H1 (cell line): ENCODE measurements around the gene KCNH1. TPM values are rescaled to one million over a fixed set of nuclear protein-coding genes. Genes with fewer than 3 reads are reported as not detected.

Experiments used
- CTCF ChIA-PET: fragments of 300-600 bp; sonication (Branson Sonifier 250); formaldehyde crosslinking; loops from one replicate; lab custom pipeline; 2021; ENCODE audit not compliant: partially characterized antibody; lab: Charles Lee
- POLR2A ChIA-PET: fragments of 300-600 bp; sonication (Branson Sonifier 250); formaldehyde crosslinking; loops from one replicate; lab custom pipeline; 2021; ENCODE audit warnings: inconsistent platforms; ENCODE audit not compliant: partially characterized antibody; lab: Charles Lee
- DNase-seq, 2 experiments: peaks; one replicate each; pipeline versions ENCODE4 v3.0.0 to v3.0.0-alpha.2; 2010 to 2022; ENCODE audit warnings: low spot score in 2 of 2, low read depth in 1 of 2, mixed read lengths in 1 of 2
- FAIRE-seq: peaks from 2 replicates; lab custom pipeline; 2011; peaks lifted over from hg19 to GRCh38; lab: Jason Lieb, UNC
- H2AFZ ChIP-seq: 2 replicates; pipeline ENCODE4 v1.8.1; 2012; ENCODE audit warnings: low read length, inconsistent platforms
- H2AK5ac ChIP-seq: 2 replicates; pipeline ENCODE4 v1.6.1; 2013; ENCODE audit warnings: low read depth, low read length
- H2BK120ac ChIP-seq: replicated peaks from 2 replicates; pipeline ENCODE3; 2013; ENCODE audit warnings: low read depth, low read length, inconsistent platforms
- H2BK12ac ChIP-seq: 2 replicates; pipeline ENCODE4 v1.6.1; 2013; ENCODE audit warnings: low read depth, low read length
- H2BK15ac ChIP-seq: 2 replicates; pipeline ENCODE4 v1.6.1; 2013; ENCODE audit warnings: low read length
- H2BK20ac ChIP-seq: 2 replicates; pipeline ENCODE4 v1.6.1; 2013; ENCODE audit warnings: low read length
- H2BK5ac ChIP-seq: 2 replicates; pipeline ENCODE4 v1.6.1; 2013; ENCODE audit warnings: low read depth, low read length
- H3K14ac ChIP-seq: 2 replicates; pipeline ENCODE4 v1.6.1; 2013; ENCODE audit warnings: inconsistent platforms; ENCODE audit not compliant: insufficient read length
- H3K18ac ChIP-seq: 2 replicates; pipeline ENCODE4 v1.6.1; 2013; ENCODE audit warnings: low read length; ENCODE audit errors: extremely low read depth
- H3K23ac ChIP-seq: 2 replicates; pipeline ENCODE4 v1.6.1; 2013; ENCODE audit warnings: inconsistent platforms; ENCODE audit not compliant: insufficient read length
- H3K23me2 ChIP-seq: 2 replicates; pipeline ENCODE4 v1.6.1; 2013; ENCODE audit warnings: low read depth, low read length
- H3K27ac ChIP-seq: 2 replicates; pipeline ENCODE4 v1.6.1; 2011; ENCODE audit warnings: low read depth, low read length, inconsistent platforms
- H3K27me3 ChIP-seq, 4 experiments: replicated peaks in 1 of 4; 1 replicate in 1 of 4; 2 replicates in 3 of 4; pipeline versions ENCODE4 v1.6.1 to v1.8.1; 2011 to 2013; ENCODE audit warnings: low read length in 3 of 4, mild to moderate bottlenecking in 3 of 4, inconsistent platforms in 2 of 4, mixed read lengths in 2 of 4, moderate library complexity in 1 of 4; ENCODE audit not compliant: control insufficient read depth in 3 of 4, insufficient read depth in 3 of 4; ENCODE audit errors: extremely low read depth in 1 of 4
- H3K36me3 ChIP-seq, 4 experiments: 2 replicates each; pipeline versions ENCODE4 v1.6.1 to v1.8.1; 2011 to 2013; ENCODE audit warnings: mild to moderate bottlenecking in 4 of 4, low read length in 3 of 4, moderate library complexity in 2 of 4, control low read depth in 1 of 4, inconsistent platforms in 1 of 4; ENCODE audit not compliant: insufficient read depth in 4 of 4, control insufficient read depth in 2 of 4
- H3K4ac ChIP-seq: replicated peaks from 2 replicates; pipeline ENCODE3; 2013; ENCODE audit warnings: low read length, low read depth, mixed read lengths, inconsistent platforms; ENCODE audit not compliant: insufficient read length
- H3K4me1 ChIP-seq, 4 experiments: replicated peaks in 1 of 4; 1 replicate in 1 of 4; 2 replicates in 3 of 4; pipeline versions ENCODE4 v1.6.1 to v1.8.1; 2011 to 2013; ENCODE audit warnings: low read length in 3 of 4, inconsistent platforms in 2 of 4, mixed read lengths in 1 of 4; ENCODE audit not compliant: insufficient read depth in 4 of 4, control insufficient read depth in 3 of 4
- H3K4me2 ChIP-seq, 2 experiments: 2 replicates each; pipeline versions ENCODE4 v1.6.1 to v1.8.1; 2011 to 2013; ENCODE audit warnings: low read depth in 2 of 2, low read length in 2 of 2, control low read depth in 1 of 2, inconsistent platforms in 1 of 2, mild to moderate bottlenecking in 1 of 2; ENCODE audit not compliant: insufficient read depth in 1 of 2
- H3K4me3 ChIP-seq, 4 experiments: fragments of 200-600, 300-600 bp in 1 of 4; sonication (generic), shearing (Covaris generic), sonication (Bioruptor Twin) in 1 of 4; 2 replicates each; pipeline versions ENCODE4 v1.5.1 to v1.8.1; 2011 to 2016; ENCODE audit warnings: low read length in 4 of 4, low read depth in 3 of 4, control low read depth in 2 of 4, inconsistent platforms in 2 of 4, mild to moderate bottlenecking in 2 of 4, mixed read lengths in 1 of 4, moderate library complexity in 1 of 4; ENCODE audit not compliant: insufficient read depth in 2 of 4; ENCODE audit errors: extremely low read depth in 1 of 4
- H3K56ac ChIP-seq: replicated peaks from 2 replicates; pipeline ENCODE3; 2013; ENCODE audit warnings: low read depth, mild to moderate bottlenecking, mixed read lengths, low read length, inconsistent platforms; ENCODE audit not compliant: insufficient read length
- H3K79me1 ChIP-seq: 2 replicates; pipeline ENCODE4 v1.6.1; 2013; ENCODE audit warnings: low read depth, low read length, control low read depth
- H3K79me2 ChIP-seq, 2 experiments: 2 replicates each; pipeline versions ENCODE4 v1.6.1 to v1.8.1; 2012 to 2013; ENCODE audit warnings: low read length in 2 of 2, mild to moderate bottlenecking in 2 of 2, inconsistent platforms in 1 of 2; ENCODE audit not compliant: insufficient read depth in 2 of 2, control insufficient read depth in 1 of 2
- H3K9ac ChIP-seq, 4 experiments: replicated peaks in 1 of 4; 1 replicate in 1 of 4; 2 replicates in 3 of 4; pipeline versions ENCODE4 v1.6.1 to v1.8.1; 2011 to 2013; ENCODE audit warnings: low read depth in 3 of 4, low read length in 3 of 4, control low read depth in 2 of 4, mild to moderate bottlenecking in 2 of 4, moderate library complexity in 2 of 4, inconsistent platforms in 1 of 4; ENCODE audit errors: extremely low read depth in 1 of 4
- H3K9me3 ChIP-seq, 2 experiments: 2 replicates each; pipeline versions ENCODE4 v1.6.1 to v1.8.1; 2012 to 2013; ENCODE audit warnings: mild to moderate bottlenecking in 2 of 2, moderate library complexity in 2 of 2, control low read depth in 1 of 2, inconsistent platforms in 1 of 2, low read depth in 1 of 2, low read length in 1 of 2, mixed read lengths in 1 of 2; ENCODE audit not compliant: insufficient read depth in 2 of 2
- H4K20me1 ChIP-seq, 2 experiments: replicated peaks in 1 of 2; 2 replicates each; pipeline versions ENCODE3 to v1.8.1; 2011 to 2013; ENCODE audit warnings: inconsistent platforms in 2 of 2, low read length in 2 of 2, mild to moderate bottlenecking in 1 of 2; ENCODE audit not compliant: insufficient read depth in 2 of 2, control insufficient read depth in 1 of 2
- H4K5ac ChIP-seq: 2 replicates; pipeline ENCODE4 v1.6.1; 2013; ENCODE audit warnings: low read length, low read depth, mixed read lengths, inconsistent platforms; ENCODE audit not compliant: insufficient read length
- H4K8ac ChIP-seq: 2 replicates; pipeline ENCODE4 v1.8.0; 2013; ENCODE audit warnings: mild to moderate bottlenecking, moderate library complexity, low read length, inconsistent platforms; ENCODE audit not compliant: insufficient read depth; ENCODE audit errors: extremely low read depth
- H4K91ac ChIP-seq: replicated peaks from 2 replicates; pipeline ENCODE3; 2013; ENCODE audit warnings: low read length, mixed read lengths, inconsistent platforms; ENCODE audit not compliant: insufficient read length
- BRCA1 ChIP-seq: IDR thresholded peaks from 2 replicates; pipeline ENCODE4 v1.6.1; 2012; ENCODE audit warnings: low read depth, low read length, improper control_type of control experiment
- EP300 ChIP-seq, 2 experiments: IDR thresholded peaks; 1 replicate in 1 of 2; 2 replicates in 1 of 2; pipeline ENCODE4 v1.6.1; 2011 to 2012; ENCODE audit warnings: low read depth in 2 of 2, low read length in 2 of 2, mild to moderate bottlenecking in 2 of 2, borderline replicate concordance in 1 of 2, inconsistent platforms in 1 of 2, moderate library complexity in 1 of 2
- HDAC2 ChIP-seq, 2 experiments: fragments of 300-600 bp in 1 of 2; sonication (generic) in 1 of 2; IDR thresholded peaks; 2 replicates each; pipeline ENCODE4 v1.6.1; 2011 to 2012; ENCODE audit warnings: low read depth in 2 of 2, low read length in 2 of 2, mild to moderate bottlenecking in 2 of 2, moderate library complexity in 2 of 2, borderline replicate concordance in 1 of 2, inconsistent platforms in 1 of 2
- HDAC6 ChIP-seq: IDR thresholded peaks from one replicate; pipeline ENCODE4 v1.7.1; 2012; ENCODE audit warnings: low read depth, mild to moderate bottlenecking, inconsistent platforms, low read length, moderate library complexity
- JUND ChIP-seq: IDR thresholded peaks from 2 replicates; pipeline ENCODE4 v1.6.1; 2011; ENCODE audit warnings: mild to moderate bottlenecking, improper control_type of control experiment, low read length
- RAD21 ChIP-seq, 2 experiments: IDR thresholded peaks in 1 of 2; conservative IDR thresholded peaks in 1 of 2; 2 replicates each; pipeline ENCODE4 v1.6.1; 2011; ENCODE audit warnings: low read depth in 2 of 2, low read length in 2 of 2, improper control_type of control experiment in 1 of 2, inconsistent platforms in 1 of 2, mild to moderate bottlenecking in 1 of 2, moderate library complexity in 1 of 2
- SP2 ChIP-seq: IDR thresholded peaks from 2 replicates; pipeline ENCODE4 v1.6.1; 2012; ENCODE audit warnings: mild to moderate bottlenecking, low read length, inconsistent platforms
- TEAD4 ChIP-seq: IDR thresholded peaks from 2 replicates; pipeline ENCODE4 v1.6.1; 2012; ENCODE audit warnings: low read depth, low read length, inconsistent platforms, mixed read lengths
- YY1 ChIP-seq: IDR thresholded peaks from 2 replicates; pipeline ENCODE4 v1.6.1; 2011; ENCODE audit warnings: low read depth, mild to moderate bottlenecking, low read length
- WGBS, 2 experiments: shearing (Covaris generic) in 1 of 2; methylation state at CpG; one replicate each; pipeline versions ENCODE4 v1.1.6 to v1.1.7; 2013 to 2015; ENCODE audit warnings: low lambda C conversion rate in 2 of 2, mixed read lengths in 2 of 2, inconsistent platforms in 1 of 2, low coverage in 1 of 2, missing lambda C conversion rate in 1 of 2; ENCODE audit not compliant: insufficient replicate concordance in 2 of 2, insufficient coverage in 1 of 2, insufficient read length in 1 of 2; ENCODE audit errors: extremely low coverage in 1 of 2, missing lambda C conversion rate in 1 of 2; 5-methylcytosine and 5-hydroxymethylcytosine counted together
- polyA plus RNA-seq, 7 experiments: library from polyadenylated mRNA; depleted of rRNA in 3 of 7; stranded (reverse) in 5 of 7; unstranded in 2 of 7; fragments of >200 nt in 5 of 7; fragments of 200-250 nt in 2 of 7; gene quantifications; 1 replicate in 5 of 7; 2 replicates in 1 of 7; 4 replicates in 1 of 7; pipeline versions ENCODE4 v1.2.1 to v1.2.3, GENCODE V29; 2011 to 2013; ENCODE audit warnings: missing spikeins in 2 of 7, mixed read lengths in 2 of 7
- total RNA-seq: library from RNA; stranded (reverse); fragmentation: NEBNext Ultra II Directional; extraction: Animal tissue kit (Norgen Biotek cat#: 25700); gene quantifications from 2 replicates; pipeline ENCODE4 v1.2.1, GENCODE V29; 2021
- TF ChIP-seq, protein P1 (sequence below): IDR thresholded peaks from 2 replicates; pipeline ENCODE4 v1.6.1; 2012; ENCODE audit warnings: low read length, inconsistent platforms
- TF ChIP-seq, protein P2 (sequence below): IDR thresholded peaks from 2 replicates; pipeline ENCODE4 v1.6.1; 2011; ENCODE audit warnings: low read length, improper control_type of control experiment

Gene KCNH1
- total and polyA plus RNA-seq, 2 of the 8 experiments (the other 6 are each of a cell fraction or from before 2014, with no cell fraction given) = 0.27 to 0.34 TPM

DNA sequence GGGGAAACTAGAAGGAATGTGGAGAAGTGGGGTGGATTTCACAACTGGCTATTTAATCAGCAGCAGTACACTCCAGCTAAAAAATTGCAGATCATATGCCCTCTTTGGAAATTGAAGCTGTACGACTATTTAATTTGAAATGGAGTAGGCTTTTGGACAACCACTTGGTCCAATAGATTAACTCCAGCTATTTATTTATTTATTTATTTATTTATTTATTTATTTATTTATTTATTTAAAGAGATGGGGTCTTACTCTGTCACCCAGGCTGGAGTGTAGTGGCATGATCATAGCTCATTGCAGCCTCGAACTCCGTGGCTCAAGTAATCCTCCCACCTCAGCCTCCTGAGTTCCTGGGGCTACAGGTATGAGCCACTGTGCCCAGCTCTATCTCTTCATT, 312.3 kb downstream of the KCNH1 start:
- H3K27me3 ChIP-seq = no peaks in the 10 kb centered on the region
- no peaks in the 10 kb centered on the region for H3K79me1 ChIP-seq
- H2BK15ac ChIP-seq = no peak overlapping the region
- H3K23me2 ChIP-seq = no peaks in the 10 kb centered on the region
- no peak overlapping the region for H4K91ac ChIP-seq
- H3K4ac ChIP-seq = no peak overlapping the region
- no peak overlapping the region for H3K56ac ChIP-seq
- no peak overlapping the region for H2AK5ac ChIP-seq
- no peaks in the 10 kb centered on the region for H3K36me3 ChIP-seq
- H2AFZ ChIP-seq = no peak overlapping the region
- H2BK20ac ChIP-seq = no peak overlapping the region
- no peak overlapping the region for H2BK12ac ChIP-seq
- no peak overlapping the region for H3K4me3 ChIP-seq
- H2BK5ac ChIP-seq = no peak overlapping the region
- no peak overlapping the region for H3K18ac ChIP-seq
- no peaks in the 10 kb centered on the region for H4K20me1 ChIP-seq
- H3K79me2 ChIP-seq = no peaks in the 10 kb centered on the region
- H3K9me3 ChIP-seq = no peaks in the 10 kb centered on the region
- no peak overlapping the region for H3K4me2 ChIP-seq
- ChIA-PET CTCF (interaction anchor here (1.4 kb wide), 1 partner anchor 19 kb away, joined by 4 read pairs; no protein-coding TSS in a partner anchor), POLR2A (no interaction called here)
- H4K8ac ChIP-seq = no peak overlapping the region
- no peak overlapping the region for H2BK120ac ChIP-seq
- no peak overlapping the region for H4K5ac ChIP-seq
- no peaks in the 10 kb centered on the region for H3K4me1 ChIP-seq
- DNase-seq (no peak), FAIRE-seq (no peak)
- H3K9ac ChIP-seq = no peak overlapping the region
- H3K14ac ChIP-seq = no peak overlapping the region
- WGBS, 2 experiments = 83% methylated on average over 3 of the region's 3 CpGs; no CpG with 5 or more reads in 1 of the 2 experiments
- H3K23ac ChIP-seq = no peak overlapping the region
- H3K27ac ChIP-seq = no peak overlapping the region
- TF ChIP-seq SP2 (no peak), RAD21 (IDR thresholded peaks at IDR 0.05 in 1 of 2, conservative IDR thresholded peaks at IDR 0.05 in 1 of 2; ENCODE audit: low read depth in 2 of 2, low read length in 2 of 2) (no peak), TEAD4 (no peak), EP300 (IDR thresholded peaks at IDR 0.05; ENCODE audit: borderline replicate concordance in 1 of 2, low read depth in 2 of 2, low read length in 2 of 2) (no peak), HDAC2 (IDR thresholded peaks at IDR 0.05; ENCODE audit: borderline replicate concordance in 1 of 2, low read depth in 2 of 2, low read length in 2 of 2) (no peak), HDAC6 (no peak), YY1 (no peak), JUND (no peak), BRCA1 (no peak)
- TF ChIP-seq, protein P1, sequence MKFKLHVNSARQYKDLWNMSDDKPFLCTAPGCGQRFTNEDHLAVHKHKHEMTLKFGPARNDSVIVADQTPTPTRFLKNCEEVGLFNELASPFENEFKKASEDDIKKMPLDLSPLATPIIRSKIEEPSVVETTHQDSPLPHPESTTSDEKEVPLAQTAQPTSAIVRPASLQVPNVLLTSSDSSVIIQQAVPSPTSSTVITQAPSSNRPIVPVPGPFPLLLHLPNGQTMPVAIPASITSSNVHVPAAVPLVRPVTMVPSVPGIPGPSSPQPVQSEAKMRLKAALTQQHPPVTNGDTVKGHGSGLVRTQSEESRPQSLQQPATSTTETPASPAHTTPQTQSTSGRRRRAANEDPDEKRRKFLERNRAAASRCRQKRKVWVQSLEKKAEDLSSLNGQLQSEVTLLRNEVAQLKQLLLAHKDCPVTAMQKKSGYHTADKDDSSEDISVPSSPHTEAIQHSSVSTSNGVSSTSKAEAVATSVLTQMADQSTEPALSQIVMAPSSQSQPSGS = no peak
- TF ChIP-seq, protein P2, sequence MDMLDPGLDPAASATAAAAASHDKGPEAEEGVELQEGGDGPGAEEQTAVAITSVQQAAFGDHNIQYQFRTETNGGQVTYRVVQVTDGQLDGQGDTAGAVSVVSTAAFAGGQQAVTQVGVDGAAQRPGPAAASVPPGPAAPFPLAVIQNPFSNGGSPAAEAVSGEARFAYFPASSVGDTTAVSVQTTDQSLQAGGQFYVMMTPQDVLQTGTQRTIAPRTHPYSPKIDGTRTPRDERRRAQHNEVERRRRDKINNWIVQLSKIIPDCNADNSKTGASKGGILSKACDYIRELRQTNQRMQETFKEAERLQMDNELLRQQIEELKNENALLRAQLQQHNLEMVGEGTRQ = no peak
